GM19025 (cell line): ENCODE results near the gene ITIH4.

Experiments
- ATAC-seq: cut with Tn5 transposase; IDR thresholded peaks from one replicate; pipeline ENCODE4 v1.9.1; 2021; ENCODE audit warnings: mild to moderate bottlenecking, low read depth, moderate library complexity; ENCODE audit not compliant: unreplicated experiment

ITIH4 gene

GRCh38 chr3:52830535-52831258 is at the start of gene ITIH4:
Gene ITIH4 (minus strand): TSS chr3:52830672. CDS start chr3:52830642, 30 bp downstream.
- ATAC-seq, result no peak

GRCh38 chr3:52880047-52880446 is 49.6 kb upstream of the ITIH4 start:
- no peak for ATAC-seq

GRCh38 chr3:52879581-52879980 is 49.1 kb upstream of the ITIH4 start:
- ATAC-seq, result no peak

DNA sequence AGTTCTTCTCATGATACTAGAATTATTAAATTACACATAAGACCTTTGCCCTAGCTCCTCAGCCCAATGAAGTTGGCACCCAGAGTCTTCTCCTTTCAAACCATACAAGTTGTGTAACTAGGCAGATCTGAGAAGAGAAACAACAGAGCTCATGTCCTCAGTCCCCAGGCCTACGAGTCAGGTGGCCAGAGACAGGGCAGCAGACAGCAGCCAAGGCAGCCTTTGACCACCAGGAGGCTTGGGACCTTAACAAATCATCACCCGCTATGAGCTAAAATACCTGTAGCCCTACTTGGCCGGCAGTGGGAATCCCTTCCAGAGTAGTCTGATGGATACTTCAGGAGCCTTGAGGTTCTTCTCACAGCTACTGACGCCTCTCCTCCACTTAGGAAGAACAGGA is 48.6 kb upstream of the ITIH4 start:
- no peak for ATAC-seq

DNA sequence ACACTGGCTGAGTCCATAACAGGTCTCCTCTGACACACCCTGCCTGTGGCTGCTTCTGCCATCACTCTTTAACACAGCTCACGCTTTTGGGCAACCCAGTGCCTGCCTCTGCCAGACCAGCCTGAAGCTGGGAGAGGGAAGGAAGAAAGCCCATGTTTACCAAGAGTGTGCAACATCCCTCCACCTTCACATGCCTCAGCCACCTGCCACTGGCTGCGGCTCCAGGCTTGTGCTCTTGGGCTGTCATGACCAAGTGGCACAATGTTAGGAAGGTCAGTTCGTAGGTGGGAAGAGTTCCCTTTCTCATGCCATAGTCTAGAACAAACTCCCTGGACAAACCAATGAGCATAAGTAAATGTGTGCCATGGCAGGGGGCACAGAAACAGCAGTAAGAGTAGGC is 46.6 kb upstream of the ITIH4 start:
- ATAC-seq, result no peak

- ATAC-seq, result no peak
These were observed 44.6 kb upstream of the ITIH4 start for GRCh38 chr3:52874864-52875587.

GRCh38 chr3:52874160-52874701 is 43.8 kb upstream of the ITIH4 start:
- no peak for ATAC-seq

DNA sequence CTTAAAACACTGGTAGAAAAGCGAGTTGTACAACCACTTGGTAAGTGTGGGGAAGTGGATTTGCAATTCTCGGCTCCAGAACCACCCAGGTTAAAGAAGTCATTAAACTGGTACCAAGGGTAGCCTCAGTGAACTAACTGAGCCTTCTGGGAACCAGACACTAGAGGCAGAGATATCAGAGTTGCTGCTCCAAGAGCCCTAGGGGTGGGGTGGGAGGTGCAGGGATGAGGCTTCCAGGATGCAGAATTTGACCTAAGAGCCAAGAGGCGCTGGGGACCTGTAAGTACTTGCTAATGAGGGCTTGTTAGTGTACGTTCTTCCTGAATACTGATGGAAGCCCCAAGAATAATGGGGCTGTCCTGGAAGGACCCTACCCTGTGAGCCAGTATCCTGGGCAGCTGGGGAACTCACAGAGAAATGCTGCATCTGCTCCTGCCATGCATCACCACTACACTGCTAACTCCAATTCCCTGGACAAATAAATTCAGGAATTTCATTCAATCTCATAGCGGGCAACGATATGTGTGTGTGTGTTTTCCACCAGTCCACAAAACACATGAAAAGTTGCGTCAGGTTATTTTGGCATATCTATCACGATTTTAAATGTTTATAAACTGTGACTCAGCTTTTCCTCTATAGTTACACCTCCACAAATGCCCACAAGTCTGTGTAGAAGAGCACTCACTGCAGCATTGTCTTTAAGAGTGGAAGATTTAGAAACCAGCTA is 43.1 kb upstream of the ITIH4 start:
- no peak for ATAC-seq

DNA sequence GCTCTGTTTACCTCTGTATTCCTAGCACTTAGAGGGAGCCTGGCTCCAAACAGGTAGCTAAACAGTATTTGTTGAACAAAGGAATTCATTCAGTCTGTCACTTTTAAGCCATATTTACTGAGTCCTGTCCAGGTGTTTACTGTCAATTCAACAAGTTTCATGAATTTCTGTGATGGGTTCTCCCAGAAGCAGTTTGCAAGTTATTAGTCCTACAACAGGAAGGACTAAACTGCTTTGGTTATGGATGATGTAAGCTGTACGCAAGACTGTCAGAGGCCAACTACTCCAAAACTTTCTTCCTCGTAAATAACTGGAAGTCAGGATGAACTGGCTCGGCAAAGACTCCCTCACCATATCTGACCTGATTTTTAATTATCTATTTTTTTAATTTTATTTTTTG is 41.8 kb upstream of the ITIH4 start:
- no peak for ATAC-seq

- ATAC-seq, result no peak
These were observed 41.3 kb upstream of the ITIH4 start for GRCh38 chr3:52871761-52872160.

- ATAC-seq, result no peak
These were observed 40.0 kb upstream of the ITIH4 start for GRCh38 chr3:52870471-52870870.

- ATAC-seq, result no peak
These were observed 36.0 kb upstream of the ITIH4 start for GRCh38 chr3:52866427-52866826.

- ATAC-seq, result no peak
These were observed 35.5 kb upstream of the ITIH4 start for GRCh38 chr3:52865994-52866393.

DNA sequence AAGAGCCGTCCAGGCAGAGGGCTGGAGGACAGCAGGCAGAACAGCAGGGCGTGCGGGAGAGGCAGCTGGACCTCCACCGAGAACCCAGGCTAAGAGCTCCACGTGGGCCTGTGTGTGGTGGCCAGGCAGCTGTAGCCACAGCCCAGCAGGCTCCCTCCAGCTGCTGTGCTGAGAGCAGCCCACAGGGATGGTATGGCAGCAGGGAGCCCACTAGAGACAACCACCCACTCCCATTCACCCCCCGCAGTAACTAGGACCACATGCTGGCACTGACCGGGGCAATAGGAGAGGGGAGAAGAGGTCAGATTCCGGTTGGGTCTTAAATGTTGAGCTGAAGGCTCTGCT is 29.9 kb upstream of the ITIH4 start:
- no peak for ATAC-seq

DNA sequence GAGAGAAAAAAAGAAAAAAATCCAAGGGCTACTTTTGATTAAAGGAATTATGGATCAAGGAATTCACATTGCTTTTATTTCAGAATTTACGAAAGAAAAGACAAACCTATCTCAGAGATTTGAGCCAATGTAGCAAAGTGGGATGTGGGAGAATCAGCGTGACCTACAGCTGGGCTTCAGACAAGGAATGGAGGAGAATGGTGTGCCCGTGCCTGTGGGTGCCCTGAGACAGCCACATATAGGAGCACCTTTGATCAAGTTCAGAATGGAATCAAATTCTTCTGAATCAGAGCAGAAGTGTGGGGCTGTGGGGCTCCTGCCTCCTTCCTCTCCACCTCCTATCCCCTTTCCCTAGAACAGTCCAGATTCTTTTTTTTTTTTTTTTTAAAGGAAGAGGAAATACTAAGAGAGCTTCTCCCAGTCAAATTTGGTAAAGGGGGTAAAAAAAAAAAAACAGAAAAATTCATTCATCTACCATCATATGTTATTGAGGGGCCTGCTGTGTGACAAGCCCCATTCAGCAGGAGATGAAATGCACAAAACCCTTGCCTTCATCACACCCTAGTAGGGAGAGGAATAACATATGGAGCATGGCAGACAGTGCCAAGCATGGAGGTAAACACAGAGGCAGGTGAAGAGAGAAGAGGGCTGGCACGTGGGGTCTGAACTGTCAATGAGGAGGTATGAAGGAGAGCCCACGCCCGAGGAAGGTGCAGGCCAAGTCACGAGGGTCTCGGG is 29.4 kb upstream of the ITIH4 start:
- no peak for ATAC-seq

- ATAC-seq, result no peak
These were observed 27.4 kb upstream of the ITIH4 start for GRCh38 chr3:52857864-52858263.

GRCh38 chr3:52857133-52857532 is 26.7 kb upstream of the ITIH4 start:
- no peak for ATAC-seq

DNA sequence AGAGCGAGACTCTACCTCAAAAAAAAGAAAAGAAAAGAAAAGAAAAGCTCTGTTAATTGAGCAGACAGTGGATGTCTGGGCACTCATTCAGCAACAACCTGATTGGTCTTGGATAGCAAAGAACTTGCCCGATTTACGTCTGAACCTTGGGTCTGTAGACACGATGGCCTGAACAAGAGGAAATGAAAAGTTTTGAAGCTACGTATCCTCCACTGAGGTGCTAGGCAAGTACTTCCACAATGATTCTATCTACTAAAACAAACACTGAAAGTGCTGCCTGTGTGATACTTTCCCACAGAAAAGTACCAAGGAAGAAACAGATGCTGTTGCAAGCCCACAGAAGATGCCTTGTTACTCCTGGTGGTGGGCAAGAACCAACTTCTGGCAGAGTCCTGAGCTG is 26.2 kb upstream of the ITIH4 start:
- no peak for ATAC-seq

GRCh38 chr3:52854013-52854412 is 23.5 kb upstream of the ITIH4 start:
- no peak for ATAC-seq

- ATAC-seq, result no peak
These were observed 21.9 kb upstream of the ITIH4 start for GRCh38 chr3:52852419-52852818.

DNA sequence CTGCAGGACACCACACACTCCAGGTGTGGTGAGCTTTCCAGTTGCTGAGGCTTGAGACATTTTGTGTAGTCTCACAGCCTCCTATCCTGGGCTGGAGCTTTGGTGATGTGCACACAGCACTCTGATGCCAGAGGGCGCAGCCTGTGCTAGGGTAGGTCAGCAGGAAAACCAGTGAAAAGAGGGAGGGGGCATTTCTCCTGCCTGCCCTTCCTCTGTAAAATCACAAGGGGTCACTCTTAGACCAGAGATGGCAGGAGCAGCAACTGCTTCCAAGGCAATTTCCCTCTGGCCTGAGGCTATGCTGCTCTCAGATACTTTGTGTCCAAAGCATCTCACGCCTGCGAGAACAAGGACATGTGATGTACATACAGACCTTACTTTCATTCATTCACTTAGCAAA is 20.9 kb upstream of the ITIH4 start:
- no peak for ATAC-seq
